ENCODE data around the gene WHRN.

Gene WHRN

DNA sequence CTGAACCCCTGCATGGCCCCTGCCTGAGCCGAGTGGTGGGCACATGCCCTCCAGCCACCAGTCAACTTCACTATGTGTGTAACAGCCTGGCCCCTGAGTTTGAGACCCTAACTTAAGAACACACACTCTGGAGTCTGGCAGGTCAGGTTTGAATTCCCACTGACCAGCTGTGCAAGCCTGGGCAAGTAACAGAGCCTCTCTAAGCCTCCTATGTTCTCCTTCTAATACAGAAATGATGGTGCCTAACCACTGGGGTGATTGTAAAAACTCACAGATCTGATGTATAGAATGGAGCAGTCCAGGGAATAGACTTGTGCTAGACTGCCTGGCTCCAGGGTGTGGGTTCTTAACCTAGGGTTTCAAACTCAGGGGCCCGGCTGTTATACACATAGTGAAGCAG lies 100.7 kb downstream of the WHRN start:
- Histone ChIP-seq H3K9me3 (no peaks in the 10 kb centered on the region), H3K27me3 (ENCODE audit: low read depth) (no peaks in the 10 kb centered on the region), H3K4me1 (peaks cover 13% of the 10 kb centered on the region), H3K36me3 (replicated peaks) (no peaks in the 10 kb centered on the region), H3K4me3 (no peak overlapping the region)
- DNase-seq (ENCODE audit: low spot score in 2 of 2): no peak
- in situ Hi-C loops (cut with MboI; ENCODE audit: low sequenced_read_pairs): loop anchor here (10.0 kb wide), 2 partner anchors 250 to 610 kb away; partner anchors contain the start of gene TEX53

DNA sequence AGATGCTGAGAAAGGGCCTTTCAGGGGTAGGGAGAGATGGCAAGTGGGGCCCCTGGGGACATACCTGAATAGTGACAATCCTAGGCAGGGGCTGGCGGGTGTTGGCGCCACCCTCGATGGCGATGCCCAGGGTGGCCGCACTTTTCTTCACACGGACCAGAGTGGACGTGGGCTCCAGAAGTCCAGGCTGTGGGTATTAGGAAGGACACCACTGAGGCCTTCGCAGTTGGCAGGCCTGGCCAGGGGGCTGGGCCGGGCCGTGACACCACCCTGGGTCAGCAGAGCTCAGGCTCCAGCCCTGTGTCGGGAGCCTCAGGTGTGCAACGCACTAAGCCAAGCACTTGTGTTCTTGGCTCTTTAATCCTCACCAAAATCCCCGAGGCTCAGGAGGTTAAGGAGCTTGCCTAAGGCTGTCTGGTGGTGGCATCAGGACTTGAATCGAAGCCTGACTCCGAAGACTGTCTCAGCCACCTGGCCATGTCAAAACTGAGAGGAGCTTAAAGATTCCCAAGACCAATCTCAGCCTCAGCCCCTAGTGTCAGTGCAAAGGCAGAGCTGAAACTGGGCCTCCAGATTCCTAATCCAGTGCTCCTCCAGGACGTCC lies 102.0 kb downstream of the WHRN start:
- DNase-seq (ENCODE audit: low spot score in 2 of 2): no peak
- Histone ChIP-seq H3K9me3 (no peaks in the 10 kb centered on the region), H3K36me3 (replicated peaks) (no peaks in the 10 kb centered on the region), H3K27me3 (ENCODE audit: low read depth) (no peaks in the 10 kb centered on the region), H3K4me3 (no peak overlapping the region), H3K4me1 (peaks cover 1% of the 10 kb centered on the region)
- in situ Hi-C loops (cut with MboI; ENCODE audit: low sequenced_read_pairs): loop anchor here (10.0 kb wide), 2 partner anchors 252 to 612 kb away; partner anchors contain the start of gene TEX53

DNA sequence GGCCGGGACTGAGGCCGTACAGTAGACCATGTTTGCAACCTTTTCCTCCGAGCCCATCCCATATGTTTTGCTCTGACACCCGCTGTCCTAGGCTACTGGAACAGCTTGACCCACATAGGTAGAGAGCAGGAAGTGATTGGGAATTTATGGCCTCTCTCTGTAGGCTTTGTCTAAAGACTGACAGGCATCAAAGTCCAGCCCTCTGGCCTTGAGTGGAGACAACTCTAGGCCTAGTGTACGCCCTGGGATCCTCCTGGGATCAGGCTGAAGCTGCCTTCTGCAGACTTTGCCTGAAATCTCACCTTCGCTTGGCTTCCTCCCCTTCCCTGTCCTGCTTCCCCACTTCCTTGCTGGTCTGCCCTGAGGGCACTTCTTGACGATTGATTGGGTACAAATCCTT lies 103.9 kb downstream of the WHRN start:
- Histone ChIP-seq H3K9me3 (no peaks in the 10 kb centered on the region), H3K36me3 (replicated peaks) (no peaks in the 10 kb centered on the region), H3K4me1 (peaks cover 6% of the 10 kb centered on the region), H3K4me3 (no peak overlapping the region), H3K27me3 (ENCODE audit: low read depth) (no peaks in the 10 kb centered on the region)
- in situ Hi-C loops (cut with MboI; ENCODE audit: low sequenced_read_pairs): loop anchor here (10.0 kb wide), 2 partner anchors 253 to 613 kb away; partner anchors contain the start of gene TEX53
- DNase-seq (ENCODE audit: low spot score in 2 of 2): no peak

DNA sequence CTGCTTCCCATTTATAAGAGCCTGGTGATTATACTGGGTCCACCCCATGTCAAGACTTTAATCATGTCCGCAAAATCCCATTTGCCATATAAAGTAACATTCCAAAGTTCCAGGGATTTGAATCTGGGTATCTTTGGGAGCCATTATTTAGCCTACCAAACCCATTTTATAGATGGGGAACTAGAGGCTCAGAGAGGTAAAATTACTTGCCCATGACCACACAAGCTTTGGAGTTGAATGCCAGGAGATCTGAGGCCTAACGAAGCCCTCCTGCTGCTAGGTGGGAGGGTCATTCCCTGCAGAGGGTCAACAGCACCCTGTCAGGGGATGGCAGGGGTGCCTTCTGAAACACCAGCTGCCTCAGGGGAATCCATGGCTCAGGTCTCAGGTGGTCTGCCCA lies 104.5 kb downstream of the WHRN start:
- Histone ChIP-seq H3K4me3 (no peak overlapping the region), H3K9me3 (no peaks in the 10 kb centered on the region), H3K27me3 (ENCODE audit: low read depth) (no peaks in the 10 kb centered on the region), H3K4me1 (peaks cover 6% of the 10 kb centered on the region), H3K36me3 (replicated peaks) (no peaks in the 10 kb centered on the region)
- in situ Hi-C loops (cut with MboI; ENCODE audit: low sequenced_read_pairs): loop anchor here (10.0 kb wide), 2 partner anchors 254 to 614 kb away; partner anchors contain the start of gene TEX53
- no peak for DNase-seq (ENCODE audit: low spot score in 2 of 2)

DNA sequence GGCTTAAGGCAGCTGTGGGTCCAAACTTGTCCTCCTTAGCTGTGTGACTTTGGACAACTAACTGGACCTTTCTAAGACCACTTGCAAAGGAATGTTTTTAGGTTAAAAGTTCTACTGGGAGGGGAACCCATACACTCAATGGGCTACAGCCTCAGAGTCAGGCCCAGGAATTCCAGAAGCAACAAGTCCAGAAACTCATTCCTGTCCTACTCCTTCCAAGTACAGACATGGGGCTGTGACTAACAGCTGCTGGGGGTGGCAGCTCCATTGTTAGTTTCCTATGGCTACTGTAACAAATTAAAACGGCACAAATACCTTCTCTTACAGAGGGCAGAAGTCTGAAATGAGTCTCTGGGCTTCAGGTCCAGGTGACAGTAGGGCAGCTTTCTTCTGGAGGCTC lies 105.1 kb downstream of the WHRN start:
- H3K9me3 ChIP-seq: no peaks in the 10 kb centered on the region
- DNase-seq (ENCODE audit: low spot score in 2 of 2): no peak
- H3K36me3 ChIP-seq (replicated peaks): no peaks in the 10 kb centered on the region
- H3K4me3 ChIP-seq: no peak overlapping the region
- in situ Hi-C loops (cut with MboI; ENCODE audit: low sequenced_read_pairs): loop anchor here (10.0 kb wide), 2 partner anchors 255 to 615 kb away; partner anchors contain the start of gene TEX53
- peaks cover 6% of the 10 kb centered on the region for H3K4me1 ChIP-seq
- no peaks in the 10 kb centered on the region for H3K27me3 ChIP-seq (ENCODE audit: low read depth)

DNA sequence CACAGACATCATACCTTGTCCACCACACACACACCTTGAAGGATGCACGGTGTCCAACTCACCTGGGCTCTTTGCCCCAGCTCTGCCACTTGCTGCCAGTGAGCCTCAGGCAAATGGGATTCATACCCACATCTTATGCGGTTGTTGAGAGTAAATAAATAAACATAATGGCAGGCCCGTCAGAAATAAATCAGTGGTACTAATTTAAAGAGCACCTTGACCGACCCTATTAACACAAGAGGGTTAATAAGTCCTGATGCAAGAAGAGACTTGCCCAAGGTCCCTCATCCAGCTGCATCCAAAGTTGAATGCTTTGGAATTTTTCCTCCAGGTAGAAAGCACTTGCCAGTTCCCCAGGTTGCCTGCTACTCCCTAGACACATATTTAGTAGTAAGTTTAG lies 105.9 kb downstream of the WHRN start:
- no peaks in the 10 kb centered on the region for H3K27me3 ChIP-seq (ENCODE audit: low read depth)
- no peak overlapping the region for H3K4me3 ChIP-seq
- in situ Hi-C loops (cut with MboI; ENCODE audit: low sequenced_read_pairs): no loop called here
- no peaks in the 10 kb centered on the region for H3K36me3 ChIP-seq (replicated peaks)
- H3K9me3 ChIP-seq: no peaks in the 10 kb centered on the region
- no peak for DNase-seq (ENCODE audit: low spot score in 2 of 2)
- peaks cover 6% of the 10 kb centered on the region for H3K4me1 ChIP-seq

DNA sequence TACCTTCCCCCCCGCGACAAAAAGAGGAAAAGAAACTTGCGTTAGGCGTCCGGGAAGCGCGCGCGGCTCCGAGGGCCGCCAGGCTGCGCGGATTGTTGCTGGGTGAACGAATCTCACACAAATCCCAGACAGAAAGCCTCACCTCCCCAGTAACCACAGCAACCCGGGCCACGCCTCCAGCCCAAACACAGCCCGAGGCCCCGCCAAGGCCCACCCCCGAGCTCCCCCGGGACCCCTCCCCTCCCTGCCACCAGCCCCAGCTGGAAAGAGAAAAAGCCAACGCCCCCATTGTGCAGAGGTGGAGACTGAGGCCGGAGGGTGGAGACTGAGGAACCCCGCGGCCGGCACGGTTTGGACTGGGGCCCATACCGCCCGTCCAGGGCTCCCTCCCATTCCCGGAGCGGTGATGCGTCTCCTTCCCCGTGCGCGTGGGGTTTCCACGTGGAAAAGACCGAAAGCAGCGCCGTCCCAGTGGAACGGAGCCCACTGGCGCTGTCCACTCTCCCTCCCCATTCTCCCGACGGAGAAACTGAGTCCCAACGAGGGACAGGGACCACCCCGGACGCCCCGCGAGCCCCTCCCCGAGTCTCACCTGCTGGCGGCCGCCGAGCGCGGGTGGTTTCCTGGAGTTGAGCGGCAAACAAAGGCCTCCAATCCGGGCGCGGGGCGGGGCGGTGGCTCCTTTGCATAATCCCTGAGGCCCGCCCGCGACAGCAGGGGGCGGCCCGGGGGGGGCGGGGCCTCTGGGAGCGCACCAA lies 107.2 kb downstream of the WHRN start:
- DNase-seq (ENCODE audit: low spot score in 2 of 2): peak; percentile 90 to 98
- Histone ChIP-seq H3K4me1 (peaks cover 6% of the 10 kb centered on the region), H3K9me3 (no peaks in the 10 kb centered on the region), H3K27me3 (ENCODE audit: low read depth) (no peaks in the 10 kb centered on the region), H3K4me3 (peak overlapping the region; percentile 75), H3K36me3 (replicated peaks) (no peaks in the 10 kb centered on the region)
- in situ Hi-C loops (cut with MboI; ENCODE audit: low sequenced_read_pairs): no loop called here

DNA sequence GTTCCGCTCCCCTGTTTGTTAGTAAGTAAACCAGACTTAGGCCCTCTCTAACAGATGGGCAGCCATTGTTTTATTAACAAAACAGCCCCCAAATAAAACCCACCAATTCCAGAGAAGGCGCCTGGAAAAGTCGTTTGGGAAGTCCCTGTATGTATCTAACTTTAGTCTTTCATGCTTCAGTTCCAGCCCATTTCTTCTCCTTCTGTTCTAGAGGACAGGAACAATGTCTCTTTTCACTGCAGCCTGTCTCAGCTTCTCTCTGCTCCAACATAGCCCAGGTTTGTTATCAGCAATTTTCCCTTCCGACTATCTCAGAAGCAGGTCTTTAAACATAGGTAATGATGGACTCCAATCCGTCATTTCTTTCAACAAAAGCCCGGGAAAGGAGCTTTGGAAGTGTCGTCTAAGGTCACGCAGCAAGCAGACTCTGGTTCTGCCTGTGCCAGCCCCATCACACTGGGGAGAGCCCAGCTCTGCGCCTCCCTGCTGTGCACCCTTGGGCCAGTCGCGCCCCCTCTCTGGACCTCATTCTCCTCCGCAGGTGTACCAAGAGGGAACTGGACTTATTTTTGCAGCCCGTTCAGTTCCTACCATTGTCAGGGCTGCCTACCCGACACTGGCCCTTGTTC lies 107.9 kb downstream of the WHRN start:
- no peaks in the 10 kb centered on the region for H3K27me3 ChIP-seq (ENCODE audit: low read depth)
- H3K36me3 ChIP-seq (replicated peaks): no peaks in the 10 kb centered on the region
- no peak for DNase-seq (ENCODE audit: low spot score in 2 of 2)
- H3K4me1 ChIP-seq: peaks cover 6% of the 10 kb centered on the region
- H3K9me3 ChIP-seq: no peaks in the 10 kb centered on the region
- peak overlapping the region; percentile 75 for H3K4me3 ChIP-seq
- in situ Hi-C loops (cut with MboI; ENCODE audit: low sequenced_read_pairs): no loop called here

DNA sequence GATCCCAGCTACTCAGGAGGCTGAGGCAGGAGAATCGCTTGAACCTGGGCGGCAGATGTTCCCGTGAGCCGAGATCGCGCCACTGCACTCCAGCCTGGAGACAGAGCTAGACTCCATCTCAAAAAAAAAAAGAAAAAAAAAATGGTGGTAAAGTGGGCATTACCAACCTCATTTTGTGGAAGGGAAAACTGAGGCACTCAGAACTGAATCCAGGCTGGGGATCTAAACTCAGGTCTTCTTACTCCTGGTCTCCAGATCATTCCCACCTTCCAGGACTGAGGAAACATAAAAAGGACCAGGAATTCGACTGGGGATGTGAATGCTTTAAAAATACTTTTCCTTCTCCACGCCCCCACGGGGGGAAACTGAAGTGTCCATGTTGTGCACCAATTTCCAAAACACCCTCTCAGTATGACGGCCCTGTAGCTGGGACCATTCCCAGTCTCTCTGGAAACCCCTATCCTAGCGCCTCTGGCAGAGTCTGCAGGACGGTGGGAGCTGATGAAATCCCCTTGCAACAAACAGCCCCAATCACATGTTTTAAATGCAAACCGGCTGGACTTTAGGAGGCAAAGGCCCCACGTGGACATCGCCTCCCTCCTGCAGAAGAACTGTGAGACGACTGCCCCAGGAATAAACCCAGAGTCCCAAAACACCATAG lies 108.6 kb downstream of the WHRN start:
- DNase-seq (ENCODE audit: low spot score in 2 of 2): peak in 1 of 2 experiments; percentile 50
- Histone ChIP-seq H3K9me3 (no peaks in the 10 kb centered on the region), H3K36me3 (replicated peaks) (no peaks in the 10 kb centered on the region), H3K4me3 (peak overlapping the region; percentile 75), H3K27me3 (ENCODE audit: low read depth) (no peaks in the 10 kb centered on the region), H3K4me1 (peaks cover 6% of the 10 kb centered on the region)
- in situ Hi-C loops (cut with MboI; ENCODE audit: low sequenced_read_pairs): no loop called here

DNA sequence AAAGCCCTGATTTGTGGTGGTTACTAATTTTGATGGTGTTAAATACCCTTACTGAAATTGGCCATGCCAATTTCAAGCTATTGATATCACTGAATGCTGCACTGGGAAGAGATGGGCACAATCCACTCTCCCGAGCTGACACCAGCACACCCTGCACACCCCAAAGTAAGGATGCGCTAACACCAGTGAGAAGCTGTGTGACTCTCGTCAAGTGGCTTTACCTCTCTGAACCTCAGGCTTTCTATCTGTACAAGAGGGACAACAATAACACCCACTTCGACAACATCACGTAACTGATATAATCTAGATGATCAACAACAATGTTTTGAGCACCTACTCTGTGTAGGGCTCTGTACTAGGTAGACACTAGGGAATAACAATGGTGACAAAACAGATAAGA lies 109.5 kb downstream of the WHRN start:
- Histone ChIP-seq H3K36me3 (replicated peaks) (no peaks in the 10 kb centered on the region), H3K27me3 (ENCODE audit: low read depth) (no peaks in the 10 kb centered on the region), H3K4me1 (peaks cover 6% of the 10 kb centered on the region), H3K9me3 (no peaks in the 10 kb centered on the region), H3K4me3 (no peak overlapping the region)
- no peak for DNase-seq (ENCODE audit: low spot score in 2 of 2)
- in situ Hi-C loops (cut with MboI; ENCODE audit: low sequenced_read_pairs): no loop called here

DNA sequence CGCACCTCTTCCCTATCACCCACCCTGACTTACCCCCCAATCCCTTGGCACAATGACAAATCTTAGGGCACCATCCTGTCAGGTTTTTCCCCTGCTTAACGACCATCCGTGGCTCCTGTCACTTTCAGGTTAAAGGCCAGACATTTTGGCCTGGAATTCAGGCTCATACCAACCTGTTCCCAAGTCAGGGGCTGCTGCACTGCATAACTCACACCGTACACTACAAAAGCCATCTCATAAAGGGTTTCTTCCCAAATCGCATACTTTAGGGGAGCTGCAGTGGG lies 110.0 kb downstream of the WHRN start:
- no peak for DNase-seq (ENCODE audit: low spot score in 2 of 2)
- H3K9me3 ChIP-seq: no peaks in the 10 kb centered on the region
- no peaks in the 10 kb centered on the region for H3K36me3 ChIP-seq (replicated peaks)
- in situ Hi-C loops (cut with MboI; ENCODE audit: low sequenced_read_pairs): no loop called here
- no peak overlapping the region for H3K4me3 ChIP-seq
- peaks cover 6% of the 10 kb centered on the region for H3K4me1 ChIP-seq
- no peaks in the 10 kb centered on the region for H3K27me3 ChIP-seq (ENCODE audit: low read depth)

DNA sequence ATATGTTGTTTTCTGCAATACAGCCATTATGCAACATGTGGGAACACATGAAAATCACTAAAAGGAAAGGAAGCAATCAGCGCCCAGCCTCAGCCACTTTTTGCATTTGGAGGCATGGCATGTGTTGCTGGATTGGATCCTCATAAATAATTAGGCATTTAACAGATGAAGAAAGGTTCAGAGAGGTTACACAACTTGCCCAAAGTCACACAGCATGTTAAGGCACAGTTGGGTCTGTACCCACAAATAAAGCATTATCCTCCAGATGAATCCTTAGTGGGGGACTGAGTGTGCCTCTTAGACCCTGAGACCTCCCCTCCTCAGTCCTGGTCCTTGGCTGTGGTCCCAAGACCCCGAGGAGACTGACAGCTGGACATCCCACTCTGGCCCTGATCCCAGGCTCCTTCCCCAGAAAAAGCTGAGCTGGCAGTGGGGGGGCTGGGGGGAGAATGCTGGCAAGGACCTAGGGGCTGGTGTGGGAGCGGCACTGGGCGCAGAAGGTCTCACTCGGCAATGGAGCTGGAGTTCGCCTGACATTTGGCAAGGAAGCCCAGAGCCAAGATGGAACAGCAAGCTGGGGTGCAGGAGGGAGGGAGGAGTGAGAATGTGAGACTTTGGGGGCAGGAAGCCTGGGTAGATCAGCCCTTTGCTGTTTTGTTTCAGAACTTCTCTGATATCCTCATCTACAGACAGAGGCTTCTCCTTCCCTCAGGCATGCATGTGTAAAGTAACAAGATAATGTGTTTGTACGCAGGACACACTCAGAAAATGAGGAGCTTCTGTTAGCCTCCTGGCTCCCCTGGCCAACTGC lies 110.5 kb downstream of the WHRN start:
- DNase-seq (ENCODE audit: low spot score in 2 of 2): no peak
- Histone ChIP-seq H3K36me3 (replicated peaks) (no peaks in the 10 kb centered on the region), H3K4me1 (peaks cover 6% of the 10 kb centered on the region), H3K4me3 (no peak overlapping the region), H3K27me3 (ENCODE audit: low read depth) (no peaks in the 10 kb centered on the region), H3K9me3 (no peaks in the 10 kb centered on the region)
- in situ Hi-C loops (cut with MboI; ENCODE audit: low sequenced_read_pairs): no loop called here

DNA sequence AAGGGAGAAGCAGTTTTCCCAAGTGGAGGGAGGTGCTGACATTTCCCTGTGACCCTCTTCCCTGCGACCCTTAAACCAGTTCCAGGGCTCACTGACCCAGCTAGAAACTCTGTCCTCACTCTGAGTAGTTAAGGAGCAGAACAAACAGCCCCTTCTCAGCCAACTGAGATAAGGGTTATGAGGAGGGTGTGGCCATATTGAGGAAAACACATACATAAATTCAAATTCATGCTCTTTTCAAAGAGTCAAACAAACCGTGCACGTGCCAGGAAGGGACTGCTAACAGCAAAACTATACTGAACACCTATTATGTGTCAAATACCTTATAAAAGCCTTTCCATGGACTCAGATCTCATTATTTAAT lies 112.5 kb downstream of the WHRN start:
- Histone ChIP-seq H3K4me3 (no peak overlapping the region), H3K36me3 (replicated peaks) (no peaks in the 10 kb centered on the region; the same call in 1 of the 2 replicates), H3K27me3 (ENCODE audit: low read depth) (no peaks in the 10 kb centered on the region), H3K9me3 (no peaks in the 10 kb centered on the region), H3K4me1 (peaks cover 6% of the 10 kb centered on the region)
- in situ Hi-C loops (cut with MboI; ENCODE audit: low sequenced_read_pairs): no loop called here
- no peak for DNase-seq (ENCODE audit: low spot score in 2 of 2)

Measured in HAP-1 (cell line).